Measurements from ENCODE around the gene CTSD.

CTSD gene

DNA sequence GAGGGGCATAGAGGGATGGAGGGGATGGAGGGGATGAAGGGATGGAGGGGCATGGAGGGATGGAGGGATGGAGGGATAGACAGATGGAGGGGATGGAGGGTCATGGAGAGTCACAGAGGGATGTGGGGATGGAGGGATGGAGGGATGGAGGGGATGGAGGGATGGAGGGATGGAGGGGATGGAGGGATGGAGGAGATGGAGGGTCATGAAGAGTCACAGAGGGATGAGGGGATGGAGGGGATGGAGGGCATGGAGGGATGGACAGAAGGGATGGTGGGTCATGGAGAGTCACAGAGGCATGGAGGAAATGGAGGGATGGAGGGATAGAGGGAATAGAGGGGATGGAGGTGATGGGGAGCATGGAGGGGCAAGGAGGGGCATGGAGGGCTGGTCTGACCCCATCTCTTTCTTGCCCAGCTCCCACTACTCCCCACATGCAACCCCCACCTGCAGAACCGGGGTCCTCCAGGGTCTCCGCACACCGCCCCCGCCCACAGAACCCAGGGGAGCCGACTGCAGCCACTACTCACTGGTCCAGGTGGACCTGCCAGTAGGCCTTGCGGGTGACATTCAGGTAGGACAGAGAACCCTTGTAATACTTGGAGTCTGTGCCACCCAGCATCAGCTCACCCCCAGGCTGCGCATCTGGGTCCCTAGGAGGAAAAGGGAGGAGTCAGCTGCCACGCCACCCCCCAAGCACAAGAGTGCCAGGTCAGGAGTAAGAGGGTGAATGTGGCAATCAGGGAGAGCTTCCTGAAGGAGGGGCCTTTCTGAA, 9.2 kb downstream of the CTSD start:
- TF ChIP-seq ZFX (IDR thresholded peaks at IDR 0.05; ENCODE audit: borderline replicate concordance) = no peak
- TF ChIP-seq, protein P1, sequence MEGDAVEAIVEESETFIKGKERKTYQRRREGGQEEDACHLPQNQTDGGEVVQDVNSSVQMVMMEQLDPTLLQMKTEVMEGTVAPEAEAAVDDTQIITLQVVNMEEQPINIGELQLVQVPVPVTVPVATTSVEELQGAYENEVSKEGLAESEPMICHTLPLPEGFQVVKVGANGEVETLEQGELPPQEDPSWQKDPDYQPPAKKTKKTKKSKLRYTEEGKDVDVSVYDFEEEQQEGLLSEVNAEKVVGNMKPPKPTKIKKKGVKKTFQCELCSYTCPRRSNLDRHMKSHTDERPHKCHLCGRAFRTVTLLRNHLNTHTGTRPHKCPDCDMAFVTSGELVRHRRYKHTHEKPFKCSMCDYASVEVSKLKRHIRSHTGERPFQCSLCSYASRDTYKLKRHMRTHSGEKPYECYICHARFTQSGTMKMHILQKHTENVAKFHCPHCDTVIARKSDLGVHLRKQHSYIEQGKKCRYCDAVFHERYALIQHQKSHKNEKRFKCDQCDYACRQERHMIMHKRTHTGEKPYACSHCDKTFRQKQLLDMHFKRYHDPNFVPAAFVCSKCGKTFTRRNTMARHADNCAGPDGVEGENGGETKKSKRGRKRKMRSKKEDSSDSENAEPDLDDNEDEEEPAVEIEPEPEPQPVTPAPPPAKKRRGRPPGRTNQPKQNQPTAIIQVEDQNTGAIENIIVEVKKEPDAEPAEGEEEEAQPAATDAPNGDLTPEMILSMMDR (IDR thresholded peaks at IDR 0.05) = no peak
- H3K27ac ChIP-seq = no peak overlapping the region

DNA sequence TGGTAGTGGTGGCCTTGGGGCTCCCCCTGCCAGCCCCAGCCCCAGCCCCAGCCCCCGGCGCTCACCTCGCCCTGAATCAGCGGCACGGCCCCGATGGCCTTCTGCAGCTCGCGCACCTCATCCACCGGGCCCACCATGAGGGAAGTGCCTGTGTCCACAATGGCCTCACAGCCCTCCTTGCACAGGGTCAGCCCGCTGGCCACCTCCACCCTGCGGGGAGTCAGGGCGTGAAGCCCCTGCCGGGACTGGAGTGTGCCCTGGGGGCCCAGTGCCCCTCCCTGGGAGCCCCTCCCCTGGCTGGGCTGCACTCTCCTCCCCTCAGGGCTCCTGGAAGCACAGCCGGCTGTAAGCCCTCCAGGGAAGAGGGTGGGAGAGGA, 9.8 kb downstream of the CTSD start:
- no peak for TF ChIP-seq ZFX (IDR thresholded peaks at IDR 0.05; ENCODE audit: borderline replicate concordance)
- TF ChIP-seq, protein P1 (IDR thresholded peaks at IDR 0.05) = no peak
- H3K27ac ChIP-seq = no peak overlapping the region

DNA sequence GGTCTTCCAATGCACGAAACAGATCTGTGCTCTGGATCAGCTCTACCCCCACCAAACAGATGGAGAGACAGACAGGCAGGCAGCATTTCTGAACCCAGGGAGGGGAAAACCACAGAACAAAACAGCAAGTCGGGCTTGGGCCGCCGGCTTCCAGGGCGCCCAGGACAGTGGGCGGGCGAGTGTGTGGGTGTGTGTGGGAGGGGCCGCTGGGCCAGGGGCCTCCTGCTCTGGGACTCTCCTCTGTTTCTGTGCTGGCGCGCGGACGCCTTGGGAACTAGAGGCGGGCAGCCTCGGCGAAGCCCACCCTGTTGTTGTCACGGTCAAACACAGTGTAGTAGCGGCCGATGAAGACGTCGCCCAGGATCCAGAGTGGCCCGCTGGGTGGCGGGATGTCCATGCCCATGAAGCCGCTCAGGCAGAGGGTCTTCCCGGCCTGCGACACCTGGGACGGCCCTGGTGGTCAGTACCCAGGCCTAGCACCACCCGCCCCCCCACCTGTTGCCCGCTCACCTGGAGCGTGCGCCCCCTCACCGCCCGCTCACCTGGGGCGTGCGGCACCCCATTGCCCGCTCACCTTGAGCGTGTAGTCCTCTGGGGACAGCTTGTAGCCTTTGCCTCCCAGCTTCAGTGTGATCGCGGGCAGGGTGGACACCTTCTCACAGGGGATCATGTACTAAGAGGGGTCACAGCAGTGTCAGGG, 10.3 kb downstream of the CTSD start:
- no peak overlapping the region for H3K27ac ChIP-seq
- TF ChIP-seq, protein P1 (IDR thresholded peaks at IDR 0.05) = no peak
- no peak for TF ChIP-seq ZFX (IDR thresholded peaks at IDR 0.05; ENCODE audit: borderline replicate concordance)

DNA sequence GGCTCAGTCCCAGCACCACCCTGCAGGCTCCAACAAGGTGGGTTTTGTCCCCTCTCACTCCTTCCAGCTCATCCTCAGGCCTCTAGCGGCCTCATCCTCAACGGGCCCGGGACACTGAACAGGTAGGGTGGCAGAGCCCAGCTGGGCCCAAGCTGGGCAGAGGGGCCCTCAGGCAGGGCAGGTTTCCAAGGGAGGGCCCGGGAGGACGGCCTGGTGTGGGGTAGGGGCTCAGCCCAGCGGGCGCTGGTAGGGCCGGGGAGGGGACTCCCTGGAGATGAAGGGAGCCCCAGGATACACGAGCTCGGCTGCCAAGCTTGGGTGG, 10.9 kb downstream of the CTSD start:
- H3K27ac ChIP-seq = no peak overlapping the region
- TF ChIP-seq ZFX (IDR thresholded peaks at IDR 0.05; ENCODE audit: borderline replicate concordance) = no peak
- TF ChIP-seq, protein P1 (IDR thresholded peaks at IDR 0.05) = no peak

DNA sequence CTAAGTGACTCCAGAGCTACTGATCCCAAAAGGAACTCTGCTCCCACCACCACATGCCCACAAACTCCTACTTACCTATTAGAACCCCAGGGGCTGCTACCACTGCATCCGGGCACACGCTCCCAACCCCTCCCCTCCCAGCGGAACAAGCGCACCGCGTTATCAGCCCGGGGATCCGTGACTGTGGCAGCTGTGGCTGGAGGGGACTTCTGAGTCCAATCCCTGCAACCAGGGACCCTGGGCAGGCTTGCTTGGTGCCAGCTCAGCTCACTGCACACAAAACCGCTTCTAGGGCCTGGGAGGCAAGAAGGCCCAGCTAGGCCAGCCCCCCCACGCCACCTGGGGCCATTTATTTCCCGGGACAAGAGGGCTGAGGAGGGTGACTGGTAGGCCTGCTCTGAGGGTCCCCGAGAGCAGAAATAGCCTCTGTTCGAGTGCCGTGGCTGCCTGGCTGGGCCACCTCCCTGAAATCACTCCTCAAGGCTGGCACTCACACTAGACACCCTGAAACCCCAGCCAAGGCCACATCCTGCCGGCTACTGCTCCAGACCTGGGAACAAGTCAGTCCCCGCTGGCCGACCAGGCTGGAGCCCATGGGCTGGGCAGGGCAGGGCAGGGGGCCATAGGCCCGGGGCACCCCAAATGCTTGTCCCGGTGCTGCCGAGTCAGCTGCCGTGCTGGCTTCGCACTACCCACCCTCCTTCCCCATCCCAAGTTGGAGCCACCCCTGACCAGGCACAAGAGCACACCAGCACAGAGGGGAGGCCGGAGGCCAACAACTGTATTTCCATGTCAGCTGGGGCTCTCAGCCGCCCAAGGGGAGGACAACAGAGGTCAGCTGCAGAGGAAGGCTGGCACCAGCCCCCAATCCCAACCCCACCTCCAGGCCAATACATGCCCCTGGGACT, 11.5 kb downstream of the CTSD start:
- H3K27ac ChIP-seq = no peak overlapping the region
- TF ChIP-seq, protein P1 (IDR thresholded peaks at IDR 0.05) = no peak
- TF ChIP-seq ZFX (IDR thresholded peaks at IDR 0.05; ENCODE audit: borderline replicate concordance) = no peak

DNA sequence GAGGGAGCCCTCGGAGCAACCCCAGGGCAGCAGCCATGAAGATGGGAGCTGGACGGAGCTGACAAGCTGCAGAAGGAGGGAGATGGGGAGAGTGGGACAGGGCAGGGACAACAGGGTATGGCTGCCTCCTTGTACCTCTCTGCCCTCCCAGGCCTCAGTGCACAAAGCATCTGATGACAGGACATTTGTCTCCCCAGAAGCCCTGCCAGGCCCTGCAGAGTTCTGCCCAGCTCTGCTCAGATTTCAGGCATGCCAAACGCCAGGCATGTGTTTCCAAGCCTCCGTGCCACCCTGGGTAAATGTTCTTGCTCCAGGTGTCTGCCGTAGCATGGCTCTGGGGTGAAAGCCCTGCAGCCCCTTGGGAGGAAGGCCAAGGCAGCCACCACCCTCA, 12.2 kb downstream of the CTSD start:
- no peak overlapping the region for H3K27ac ChIP-seq

More for the DNA sequence above, 12.2 kb downstream of the CTSD start:
- TF ChIP-seq, protein P1 (IDR thresholded peaks at IDR 0.05) = no peak
- no peak for TF ChIP-seq ZFX (IDR thresholded peaks at IDR 0.05; ENCODE audit: borderline replicate concordance)
